HG02642 (cell line): ENCODE measurements around the gene CPNE6.

ENCODE experiments used
- ATAC-seq: cut with Tn5 transposase; IDR thresholded peaks from one replicate; pipeline ENCODE4 v1.9.1; 2021; ENCODE audit warnings: mild to moderate bottlenecking; ENCODE audit not compliant: unreplicated experiment, poor library complexity

CPNE6 gene

DNA sequence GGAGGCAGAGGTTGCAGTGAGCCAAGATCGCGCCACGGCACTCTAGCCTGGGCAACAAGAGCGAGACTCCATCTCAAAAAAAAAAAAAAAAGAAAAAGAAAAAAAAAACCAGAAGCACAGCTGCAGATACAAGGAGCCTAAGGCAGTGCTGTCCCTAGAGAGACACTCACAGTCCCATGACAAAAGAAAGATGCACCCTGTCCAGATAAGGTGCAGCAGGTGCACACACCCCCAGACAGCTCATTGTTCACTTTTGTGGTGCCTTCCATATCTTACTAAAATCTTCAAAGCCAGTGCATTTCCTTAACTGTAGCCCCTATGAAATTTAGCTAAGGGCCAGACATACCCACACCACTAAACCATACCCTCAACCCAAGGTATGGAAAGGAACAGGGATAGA is 51.1 kb downstream of the CPNE6 start:
- no peak for ATAC-seq

DNA sequence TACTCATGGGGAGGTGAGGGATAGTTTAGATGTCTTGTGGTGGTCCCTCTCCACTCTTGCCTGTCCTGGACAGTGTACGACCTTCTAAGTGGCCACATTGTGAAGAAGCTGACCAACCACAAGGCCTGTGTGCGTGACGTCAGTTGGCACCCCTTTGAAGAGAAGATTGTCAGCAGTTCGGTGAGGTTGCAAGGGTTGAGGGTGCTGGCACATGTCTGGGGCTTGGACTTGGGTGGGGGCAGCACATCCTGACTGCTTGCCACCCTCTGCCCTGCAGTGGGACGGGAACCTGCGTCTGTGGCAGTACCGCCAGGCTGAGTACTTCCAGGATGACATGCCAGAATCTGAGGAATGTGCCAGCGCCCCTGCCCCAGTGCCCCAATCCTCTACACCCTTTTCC is 51.5 kb downstream of the CPNE6 start:
- no peak for ATAC-seq

DNA sequence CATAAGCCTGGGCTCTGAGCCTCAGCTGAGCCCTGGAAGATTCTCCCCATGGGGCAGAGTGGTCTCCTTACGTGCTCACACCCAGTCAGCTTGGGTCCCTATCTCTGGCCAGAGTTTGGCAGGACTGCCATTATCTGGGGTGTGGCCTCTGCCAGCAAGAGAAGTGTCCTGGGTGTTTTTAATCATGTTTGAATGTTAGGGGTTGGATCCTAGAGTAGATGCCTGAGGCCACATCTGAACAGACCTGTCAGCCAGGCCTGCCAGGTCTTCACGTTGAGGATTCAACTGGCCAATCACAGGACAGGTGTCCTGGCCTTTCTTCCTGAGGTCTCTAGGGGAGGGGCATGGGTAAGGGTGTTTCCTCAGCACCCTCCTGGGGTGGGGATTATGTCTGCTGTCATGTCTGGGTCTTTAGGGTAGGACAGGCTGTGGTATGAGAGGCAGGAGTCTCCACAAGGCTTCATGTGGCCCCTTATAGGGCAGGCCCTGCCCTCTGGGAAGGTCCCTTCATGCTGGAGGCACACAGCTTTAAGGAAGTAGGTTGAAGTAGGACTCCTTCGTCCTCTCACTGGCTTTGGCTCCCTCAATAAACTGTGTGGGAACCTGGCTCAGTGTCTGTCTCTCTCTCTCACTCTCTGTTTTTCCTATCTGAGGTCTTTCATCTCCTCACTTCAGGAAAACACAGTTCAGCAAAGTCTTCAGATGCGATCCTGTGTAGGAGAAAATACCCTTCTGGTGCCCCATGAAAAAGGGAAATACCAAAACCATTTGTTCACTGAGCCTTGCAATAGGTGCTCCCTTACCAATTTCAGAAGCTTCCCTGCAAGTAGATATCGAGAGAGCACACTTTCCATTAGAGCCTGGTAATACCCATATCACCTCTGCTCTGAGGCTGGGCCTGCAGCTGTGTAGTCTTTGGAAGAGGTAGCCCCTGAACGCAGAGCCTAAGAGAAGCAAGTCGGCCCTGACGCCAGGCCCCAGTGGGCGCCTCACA is 52.4 kb downstream of the CPNE6 start:
- ATAC-seq: peak; percentile 67

DNA sequence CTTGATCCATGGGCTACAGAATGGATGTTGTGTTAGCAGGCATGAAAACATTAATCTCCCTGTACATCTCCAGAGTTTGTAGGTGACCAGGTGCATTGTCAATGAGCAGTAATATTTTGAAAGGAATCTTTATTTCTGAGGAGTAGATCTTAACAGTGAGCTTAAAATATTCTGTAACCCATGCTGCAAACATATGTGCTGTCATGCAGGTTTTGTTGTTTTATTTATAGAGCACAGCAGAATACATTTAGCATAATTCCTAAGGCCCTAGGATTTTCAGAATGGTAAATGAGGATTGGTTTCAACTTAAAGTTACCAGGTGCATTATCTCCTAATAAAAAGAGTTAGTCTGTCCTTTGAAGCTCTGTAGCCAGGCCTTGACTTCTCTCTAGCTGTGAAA is 55.6 kb downstream of the CPNE6 start:
- no peak for ATAC-seq

DNA sequence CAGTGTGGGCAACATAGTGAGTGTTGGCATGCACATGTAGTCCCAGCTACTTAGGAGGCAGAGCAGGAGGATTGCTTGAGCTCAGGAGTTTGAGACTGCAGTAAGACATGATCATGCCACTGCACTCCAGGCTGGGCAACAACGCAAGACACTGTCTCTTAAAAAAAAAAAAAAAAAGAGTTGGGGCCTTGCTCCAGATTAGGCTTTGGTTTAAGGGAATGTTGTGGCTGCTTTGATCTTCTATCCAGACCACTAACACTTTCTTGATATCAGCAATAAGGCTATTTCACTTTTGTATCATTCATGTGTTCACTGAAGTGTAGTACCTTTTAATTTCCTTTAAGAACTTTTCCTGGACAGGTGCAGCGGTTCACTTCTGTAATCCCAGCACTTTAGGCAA is 56.3 kb downstream of the CPNE6 start:
- no peak for ATAC-seq
